Cortex of kidney (tissue), 1 donor: ENCODE measurements around the gene ERF.

Source experiments
- DNase-seq: peaks from one replicate; lab custom pipeline; 2025; lab: John Stamatoyannopoulos, UW

ERF gene

DNA sequence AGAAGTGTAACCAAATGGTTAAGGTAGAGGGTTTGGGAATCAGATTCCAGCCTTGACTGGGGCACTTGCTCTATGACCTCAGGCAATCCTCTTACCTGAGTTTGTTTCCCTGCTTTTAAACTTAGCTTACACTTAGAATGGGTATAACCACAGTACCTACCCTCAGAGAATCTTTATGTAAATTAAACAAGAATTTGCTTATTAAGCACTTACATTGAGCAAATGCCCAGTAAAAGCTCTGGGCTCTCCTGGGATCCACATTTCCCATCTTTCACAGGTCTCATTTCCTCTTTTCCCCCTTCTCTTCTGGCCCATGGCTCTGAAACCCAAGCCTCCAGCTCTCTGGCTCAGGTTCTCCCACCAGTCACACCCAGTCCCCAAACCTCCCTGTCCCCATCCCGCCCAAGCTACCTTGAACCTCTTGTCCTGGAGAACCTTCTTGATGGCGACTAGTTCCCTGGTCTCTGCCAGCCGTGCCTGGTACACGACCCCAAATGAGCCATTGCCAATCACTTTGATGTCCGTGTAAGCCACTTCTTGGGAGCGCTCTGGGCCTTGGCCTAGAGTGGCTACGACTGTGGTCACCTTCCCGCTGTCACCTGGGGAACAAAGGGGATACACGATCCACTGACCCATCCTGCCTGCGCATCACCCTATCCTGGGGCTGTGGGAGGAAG, 15.2 kb downstream of the ERF start:
- no peak for DNase-seq

GRCh38 chr19:42235181-42235580, 19.7 kb downstream of the ERF start:
- no peak for DNase-seq

GRCh38 chr19:42234364-42234763, 20.6 kb downstream of the ERF start:
- no peak for DNase-seq

GRCh38 chr19:42233678-42234292, 21.1 kb downstream of the ERF start:
- DNase-seq, result no peak

DNA sequence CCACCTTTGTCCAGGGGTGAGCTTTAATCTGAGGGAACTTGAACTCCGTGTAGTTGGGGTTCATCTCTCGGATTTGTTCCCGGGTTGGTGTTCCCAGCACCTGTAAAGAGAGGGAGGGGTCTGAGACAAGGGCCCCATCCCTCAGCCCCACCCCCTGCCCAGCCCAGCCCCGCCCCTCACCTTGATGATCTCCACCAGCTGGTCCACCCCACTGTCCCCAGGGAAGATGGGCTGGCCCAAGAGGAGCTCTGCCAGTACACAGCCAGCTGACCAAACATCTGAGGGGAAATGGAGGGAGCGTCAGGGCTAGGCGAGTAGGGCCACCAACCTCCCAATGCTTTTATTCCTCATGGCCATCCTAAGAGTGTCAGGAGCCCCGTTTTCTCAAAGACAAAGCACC, 21.8 kb downstream of the ERF start:
- no peak for DNase-seq

DNA sequence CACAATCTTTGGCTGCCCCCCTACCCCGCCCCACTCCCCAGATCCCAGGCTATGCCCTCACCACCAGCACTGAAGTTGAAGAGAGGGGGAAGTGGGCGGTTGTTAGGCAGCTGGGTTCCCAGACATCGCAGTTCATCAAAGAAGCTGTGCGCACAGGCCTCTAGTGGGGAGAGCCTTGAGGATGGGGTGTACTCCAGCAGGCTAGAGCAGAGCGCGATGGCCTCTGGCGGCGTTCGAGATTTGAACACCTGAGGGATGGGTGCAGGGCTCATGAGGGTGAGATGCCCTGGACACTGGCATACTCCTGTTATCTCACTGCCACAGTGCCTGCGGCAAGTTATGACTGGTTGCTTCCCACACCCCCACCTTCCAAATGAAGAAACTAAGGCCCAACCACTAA, 22.5 kb downstream of the ERF start:
- DNase-seq, result no peak

DNA sequence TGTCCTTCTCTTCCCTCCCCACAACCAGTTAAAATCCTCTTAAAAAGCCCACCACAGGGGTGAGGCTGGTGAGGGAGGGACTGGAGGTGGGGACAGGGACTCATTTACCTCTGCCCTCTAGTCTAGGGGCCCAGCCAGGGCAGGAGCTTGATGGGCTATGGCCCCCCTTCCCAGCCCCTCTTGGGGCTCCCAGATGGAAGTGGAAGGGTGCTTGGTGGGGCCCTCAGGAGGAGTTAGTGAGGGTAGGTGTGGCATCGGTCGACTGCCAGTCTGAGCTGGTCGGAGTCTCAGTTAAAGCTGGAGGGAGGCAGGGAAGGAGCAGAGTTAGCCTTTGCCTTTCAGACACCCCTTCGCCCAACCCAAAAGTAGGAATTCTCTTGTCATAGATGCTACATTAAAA, 24.4 kb downstream of the ERF start:
- DNase-seq, result no peak

DNA sequence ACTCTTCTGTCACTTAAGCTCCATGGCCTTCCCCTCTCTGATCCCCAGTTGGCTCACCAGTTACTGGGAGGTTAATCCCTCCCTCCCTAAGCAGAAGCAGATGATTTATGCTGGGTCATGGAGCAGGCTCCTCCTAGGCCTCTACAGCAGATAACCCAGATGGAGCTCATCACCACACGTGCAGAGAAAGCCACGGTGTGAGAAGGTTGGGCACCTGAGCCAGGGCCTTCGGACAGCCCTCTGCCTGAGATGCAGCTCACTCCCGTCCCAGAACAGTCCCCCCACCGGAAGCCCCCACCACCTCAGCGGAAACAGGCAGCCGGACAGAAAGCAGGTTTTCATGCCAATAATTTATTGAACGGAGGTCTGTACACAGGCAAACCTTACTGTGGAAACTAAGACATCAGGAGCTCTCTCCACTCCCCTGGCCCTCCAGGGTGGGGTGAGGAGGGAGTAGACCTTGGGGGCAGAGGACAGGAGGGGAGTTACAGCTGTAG, 25.0 kb downstream of the ERF start:
- DNase-seq, result no peak

- no peak for DNase-seq
Observed at GRCh38 chr19:42229301-42229854, 25.6 kb downstream of the ERF start.

DNA sequence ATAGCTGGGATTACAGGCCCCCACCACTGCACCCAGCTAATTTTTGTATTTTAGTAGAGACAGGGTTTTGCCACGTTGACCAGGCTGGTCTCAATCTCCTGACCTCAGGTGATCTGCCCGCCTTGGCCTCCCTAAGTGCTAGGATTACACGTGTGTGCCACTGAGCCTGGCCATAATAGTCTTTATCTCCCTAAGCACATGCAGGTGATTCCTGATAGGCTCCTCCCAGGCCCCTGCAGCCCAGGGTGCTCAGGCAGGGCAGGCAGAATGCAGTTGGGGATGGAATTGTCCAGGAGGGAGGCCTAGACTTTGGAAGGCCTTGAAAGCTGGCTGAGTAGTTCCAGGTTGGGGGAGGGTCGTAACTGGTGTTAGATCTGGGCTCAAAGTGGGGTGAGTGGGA, 26.3 kb downstream of the ERF start:
- DNase-seq, result no peak

- no peak for DNase-seq
Observed at GRCh38 chr19:42226886-42227285, 28.0 kb downstream of the ERF start.

DNA sequence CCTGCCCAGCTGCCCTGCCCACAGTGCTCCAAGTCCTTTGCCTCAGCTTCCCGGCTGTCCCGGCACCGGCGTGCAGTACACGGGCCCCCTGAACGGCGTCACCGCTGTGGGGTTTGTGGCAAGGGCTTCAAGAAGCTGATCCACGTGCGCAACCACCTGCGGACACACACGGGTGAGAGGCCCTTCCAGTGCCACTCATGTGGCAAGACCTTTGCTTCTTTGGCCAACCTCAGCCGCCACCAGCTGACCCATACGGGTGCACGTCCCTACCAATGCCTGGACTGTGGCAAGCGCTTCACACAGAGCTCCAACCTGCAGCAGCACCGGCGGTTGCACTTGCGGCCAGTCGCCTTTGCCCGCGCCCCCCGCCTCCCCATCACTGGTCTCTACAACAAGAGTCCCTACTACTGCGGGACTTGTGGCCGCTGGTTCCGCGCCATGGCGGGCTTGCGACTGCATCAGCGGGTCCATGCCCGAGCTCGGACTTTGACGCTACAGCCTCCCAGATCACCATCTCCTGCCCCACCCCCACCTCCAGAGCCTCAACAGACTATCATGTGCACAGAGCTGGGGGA, 29.1 kb downstream of the ERF start:
- no peak for DNase-seq

DNA sequence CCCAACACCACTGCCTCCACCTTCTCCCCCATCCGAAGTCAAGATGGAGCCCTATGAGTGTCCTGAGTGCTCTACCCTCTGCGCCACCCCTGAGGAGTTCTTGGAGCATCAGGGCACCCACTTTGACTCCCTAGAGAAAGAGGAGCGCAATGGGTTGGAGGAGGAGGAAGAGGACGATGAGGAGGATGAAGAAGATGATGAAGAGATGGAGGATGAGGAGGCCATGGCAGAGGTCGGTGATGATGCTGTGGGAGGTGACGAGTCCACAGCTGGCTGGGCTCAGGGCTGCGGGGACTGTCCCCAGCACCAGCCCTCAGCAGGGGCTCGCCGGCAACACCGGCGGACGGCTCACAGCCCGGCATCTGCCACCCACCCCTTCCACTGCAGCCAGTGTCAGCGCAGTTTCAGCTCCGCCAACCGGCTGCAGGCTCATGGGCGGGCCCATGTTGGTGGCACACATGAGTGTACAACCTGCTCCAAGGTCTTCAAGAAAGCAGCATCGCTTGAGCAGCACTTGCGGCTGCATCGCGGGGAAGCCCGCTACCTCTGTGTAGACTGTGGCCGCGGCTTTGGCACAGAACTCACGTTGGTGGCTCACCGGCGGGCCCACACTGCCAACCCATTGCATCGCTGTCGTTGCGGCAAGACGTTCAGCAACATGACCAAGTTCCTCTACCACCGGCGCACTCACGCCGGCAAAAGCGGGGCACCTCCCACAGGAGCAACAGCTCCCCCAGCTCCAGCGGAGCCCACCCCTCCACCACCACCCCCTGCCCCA, 29.8 kb downstream of the ERF start:
- DNase-seq, result no peak

DNA sequence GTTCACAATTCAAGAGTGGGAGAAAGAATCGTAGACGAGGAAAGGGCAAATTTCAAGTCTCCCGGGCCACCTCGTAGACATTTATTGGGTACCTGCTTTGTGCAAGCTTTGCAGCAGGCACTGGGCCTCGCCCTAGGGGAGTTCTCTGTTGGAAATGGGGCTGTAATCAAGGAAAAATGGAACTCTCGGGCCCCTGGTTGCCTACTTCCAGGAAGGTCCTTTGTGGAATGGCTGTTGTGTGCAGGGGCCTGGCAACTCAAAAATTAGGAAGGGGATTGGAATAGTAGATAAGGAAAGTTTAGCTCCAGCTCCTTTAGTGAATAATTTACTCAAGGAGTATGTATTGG, 34.2 kb downstream of the ERF start:
- DNase-seq, result no peak

GRCh38 chr19:42219812-42220750, 34.8 kb downstream of the ERF start, which contains the start of gene ZNF526:
Gene ZNF526 (plus strand): TSS chr19:42220312. CDS start chr19:42224404, 4,092 bp downstream.
- peak; percentile 76 for DNase-seq

GRCh38 chr19:42217520-42218437, 37.1 kb downstream of the ERF start, which contains the start of gene DEDD2:
Gene DEDD2 (minus strand): TSS chr19:42217677. CDS start chr19:42217007, 670 bp downstream.
- peak; percentile 88 for DNase-seq

DNA sequence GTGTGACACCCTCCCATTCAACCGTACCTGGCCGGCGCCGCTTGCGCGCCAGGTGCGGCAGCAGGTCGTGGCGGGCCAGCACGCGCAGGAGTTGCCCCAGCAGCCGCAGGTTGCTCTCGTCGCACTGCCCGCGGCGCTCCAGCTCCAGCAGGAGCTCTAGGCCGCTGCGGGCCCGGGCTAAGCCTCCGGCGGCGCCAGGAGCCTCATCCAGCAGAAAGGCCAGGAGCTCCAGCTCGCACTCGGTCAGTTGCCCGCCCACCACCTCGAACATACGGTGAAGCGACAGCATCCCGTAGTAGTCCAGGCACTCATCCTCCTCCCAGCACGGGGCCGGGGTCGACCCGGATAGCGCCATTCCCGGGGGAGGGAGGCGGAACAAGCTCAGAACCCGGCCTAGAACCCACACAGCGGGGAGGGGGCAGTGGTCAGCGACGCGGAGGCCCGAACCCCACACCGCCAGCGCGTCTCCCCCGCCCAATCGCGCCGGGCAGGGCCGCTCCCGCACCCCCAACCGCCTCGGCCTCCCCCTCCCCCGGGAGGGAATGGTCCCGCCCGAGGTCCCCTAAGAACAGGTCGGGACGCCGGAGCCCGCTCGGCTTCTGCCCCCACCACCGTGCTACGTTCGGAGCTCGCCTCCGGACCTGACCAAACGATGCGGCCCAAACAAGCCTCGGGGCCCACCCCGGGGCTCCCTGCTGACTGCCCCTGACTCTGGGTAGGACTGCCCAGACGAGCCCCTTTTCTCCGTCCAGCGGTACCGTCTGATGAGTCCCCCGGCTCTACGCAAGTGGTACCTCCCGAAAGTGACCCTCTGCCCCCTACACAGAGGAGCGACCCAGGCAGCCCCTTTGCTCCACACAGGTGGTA, 38.0 kb downstream of the ERF start:
- no peak for DNase-seq

DNA sequence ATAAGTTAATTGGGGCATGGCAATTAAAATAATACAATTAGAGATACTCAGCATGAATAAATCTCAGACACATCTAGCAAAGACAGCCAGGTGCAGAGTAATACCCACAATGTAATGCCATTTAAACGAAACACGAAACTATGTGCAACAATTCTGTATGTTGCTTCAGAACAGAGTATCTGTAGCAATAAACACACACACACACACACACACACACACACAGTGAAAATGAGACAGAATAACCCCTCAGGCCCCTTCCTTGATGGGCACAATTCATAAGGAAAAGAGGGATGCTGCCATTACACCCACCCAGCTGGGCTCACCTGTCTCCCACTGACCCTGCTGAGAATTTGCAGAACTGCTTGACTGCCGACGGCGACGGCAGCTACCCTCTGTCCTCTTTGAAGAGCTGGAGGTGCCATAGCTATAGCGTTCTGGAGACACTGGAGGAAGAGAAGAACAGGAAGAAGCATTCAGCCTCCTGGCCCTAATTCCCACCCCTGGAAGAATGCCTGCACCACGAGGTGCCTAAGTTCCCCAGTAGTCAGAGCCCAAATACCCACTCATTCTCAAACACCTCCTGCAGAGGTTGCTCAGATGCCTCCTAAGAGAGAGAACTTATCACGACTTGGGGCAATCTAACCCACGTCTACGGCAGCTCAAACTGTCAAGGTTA, 40.0 kb downstream of the ERF start:
- no peak for DNase-seq
